Activated gamma-delta T cell (primary cell): ENCODE results near the gene ARHGEF17.
"Not testable (repeated sequence)": the region's sequence is repeated elsewhere in the genome, so short reads cannot be mapped to it uniquely, and the experiment has no call there.

Source experiments
- DNase-seq: peaks from one replicate; lab custom pipeline; 2025; lab: John Stamatoyannopoulos, UW
- total RNA-seq, 2 donors: gene quantifications; one replicate each; lab custom pipeline; 2026; lab: John Stamatoyannopoulos, UW

Gene ARHGEF17
- total RNA-seq = 0.41 to 1.0 reads per million in 2 donors

- DNase-seq = peak; percentile 26
Measured at GRCh38 chr11:73308003-73308960, at the start of gene ARHGEF17. Gene ARHGEF17 (plus strand): TSS chr11:73308276. CDS start chr11:73308639, 363 bp downstream.

GRCh38 chr11:73259406-73260126 lies 48.5 kb upstream of the ARHGEF17 start:
- DNase-seq = no peak

GRCh38 chr11:73260127-73260457 lies 48.0 kb upstream of the ARHGEF17 start:
- no peak for DNase-seq

GRCh38 chr11:73262851-73263495 lies 45.1 kb upstream of the ARHGEF17 start:
- no peak for DNase-seq

GRCh38 chr11:73263640-73264039 lies 44.4 kb upstream of the ARHGEF17 start:
- DNase-seq = no peak

GRCh38 chr11:73265278-73265810 lies 42.7 kb upstream of the ARHGEF17 start:
- DNase-seq = no peak

- no peak for DNase-seq
Measured at GRCh38 chr11:73265853-73266645, 42.0 kb upstream of the ARHGEF17 start.

GRCh38 chr11:73266646-73267020 lies 41.4 kb upstream of the ARHGEF17 start:
- DNase-seq = no peak

GRCh38 chr11:73267122-73267846 lies 40.8 kb upstream of the ARHGEF17 start:
- no peak for DNase-seq

- DNase-seq = no peak
Measured at GRCh38 chr11:73267906-73268540, 40.1 kb upstream of the ARHGEF17 start.

- DNase-seq = no peak
Measured at GRCh38 chr11:73268671-73269271, 39.3 kb upstream of the ARHGEF17 start.

GRCh38 chr11:73269459-73270015 lies 38.5 kb upstream of the ARHGEF17 start:
- DNase-seq = no peak

- no peak for DNase-seq
Measured at GRCh38 chr11:73270016-73270854, 37.8 kb upstream of the ARHGEF17 start.

GRCh38 chr11:73270855-73271477 lies 37.1 kb upstream of the ARHGEF17 start:
- DNase-seq = no peak

GRCh38 chr11:73271478-73271865 lies 36.6 kb upstream of the ARHGEF17 start:
- not testable (repeated sequence) for DNase-seq

GRCh38 chr11:73271936-73272679 lies 36.0 kb upstream of the ARHGEF17 start, which contains the start of gene P2RY6:
Gene P2RY6 (plus strand): TSS chr11:73272338. CDS start chr11:73296519, 24,181 bp downstream.
- DNase-seq = no peak

- DNase-seq = no peak
Measured at GRCh38 chr11:73272680-73273038, 35.4 kb upstream of the ARHGEF17 start.
